GM10266 (cell line): ENCODE measurements around the gene PIKFYVE.
"Not testable (repeated sequence)": the region's sequence is repeated elsewhere in the genome, so short reads cannot be mapped to it uniquely, and the experiment has no call there.

ENCODE experiments used
- DNase-seq: peaks from one replicate; pipeline ENCODE4 v3.0.0; 2012; ENCODE audit errors: extremely low spot score
- CTCF ChIP-seq: IDR thresholded peaks from 2 replicates; pipeline ENCODE4 v1.5.1; 2012; ENCODE audit warnings: mild to moderate bottlenecking, low read depth; ENCODE audit not compliant: control insufficient read depth, insufficient read depth; ENCODE audit errors: missing control alignments

The PIKFYVE gene

DNA sequence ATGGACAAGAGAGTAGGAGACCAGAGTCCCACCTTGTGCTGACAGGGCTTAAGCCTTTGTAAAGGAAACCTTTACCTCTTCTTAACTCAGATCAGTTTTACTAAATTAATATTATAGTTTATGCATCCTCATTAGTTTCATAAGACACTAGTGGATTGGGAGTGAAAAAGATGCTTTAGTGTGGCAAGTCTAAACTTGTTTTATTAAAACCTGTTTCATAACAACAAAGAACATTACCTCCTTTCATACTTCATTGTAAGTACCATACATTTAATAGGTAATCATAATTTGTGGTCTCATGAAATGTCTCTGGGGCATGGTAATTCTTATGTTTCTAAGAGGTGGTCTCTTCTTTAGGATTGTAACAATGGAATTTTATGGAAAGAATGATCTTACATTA, 63.4 kb downstream of the PIKFYVE start:
- no peak for TF ChIP-seq CTCF
- DNase-seq: no peak

DNA sequence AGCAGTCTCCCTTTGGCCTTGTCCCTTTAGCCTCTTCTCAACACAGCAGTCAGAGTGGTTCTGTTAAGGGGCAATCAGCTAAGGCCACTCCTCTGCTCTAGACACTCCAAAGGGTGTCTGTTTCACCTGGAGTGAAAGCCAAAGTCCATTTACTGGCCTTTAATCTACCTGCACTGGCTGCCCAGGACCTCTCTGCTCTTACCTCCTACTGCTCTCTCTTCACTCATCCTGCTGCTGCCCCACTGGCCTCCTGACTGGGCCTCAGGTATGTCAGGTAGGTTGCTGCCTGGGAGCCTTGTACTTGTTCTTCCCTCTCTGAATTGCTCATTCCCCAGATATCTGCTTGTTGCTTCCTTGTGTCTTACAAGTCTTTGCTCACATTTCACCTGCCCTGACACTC, 68.2 kb downstream of the PIKFYVE start:
- no peak for TF ChIP-seq CTCF
- no peak for DNase-seq

DNA sequence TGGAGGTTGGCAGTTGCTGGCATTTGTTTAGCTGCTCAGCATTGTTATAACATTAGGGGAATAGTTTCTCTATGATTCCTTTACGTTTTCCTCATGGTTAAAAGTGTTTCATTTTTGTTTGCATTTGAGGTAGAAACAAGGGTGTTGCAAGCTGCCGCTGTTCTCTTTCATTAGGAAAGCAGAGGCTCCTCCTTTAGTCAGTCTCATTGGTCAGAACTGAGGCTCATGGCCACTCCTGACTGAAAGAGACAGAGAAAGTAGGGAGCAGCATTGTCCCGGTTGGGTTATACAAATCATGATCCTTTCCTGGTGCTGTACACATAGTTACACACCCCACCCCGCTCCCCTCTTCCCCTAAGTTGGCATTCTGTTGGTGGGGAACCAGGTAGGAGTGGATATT, 80.7 kb downstream of the PIKFYVE start:
- no peak for TF ChIP-seq CTCF
- no peak for DNase-seq

DNA sequence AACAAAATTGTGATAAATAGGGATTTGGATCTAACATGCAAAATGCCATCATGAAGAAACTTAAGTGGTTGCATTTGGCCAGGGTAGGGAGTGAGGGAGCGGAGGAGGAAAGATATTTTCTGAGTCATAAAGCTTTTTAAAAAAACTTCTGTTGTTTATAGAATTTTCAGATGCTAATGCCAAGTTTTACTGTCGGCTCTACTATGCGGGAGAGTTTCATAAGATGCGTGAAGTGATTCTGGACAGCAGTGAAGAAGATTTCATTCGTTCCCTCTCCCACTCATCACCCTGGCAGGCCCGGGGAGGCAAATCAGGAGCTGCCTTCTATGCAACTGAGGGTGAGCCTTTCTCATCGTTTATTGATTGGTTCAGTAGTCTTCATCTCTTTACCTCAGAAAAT, 84.6 kb downstream of the PIKFYVE start:
- TF ChIP-seq CTCF: no peak

DNA sequence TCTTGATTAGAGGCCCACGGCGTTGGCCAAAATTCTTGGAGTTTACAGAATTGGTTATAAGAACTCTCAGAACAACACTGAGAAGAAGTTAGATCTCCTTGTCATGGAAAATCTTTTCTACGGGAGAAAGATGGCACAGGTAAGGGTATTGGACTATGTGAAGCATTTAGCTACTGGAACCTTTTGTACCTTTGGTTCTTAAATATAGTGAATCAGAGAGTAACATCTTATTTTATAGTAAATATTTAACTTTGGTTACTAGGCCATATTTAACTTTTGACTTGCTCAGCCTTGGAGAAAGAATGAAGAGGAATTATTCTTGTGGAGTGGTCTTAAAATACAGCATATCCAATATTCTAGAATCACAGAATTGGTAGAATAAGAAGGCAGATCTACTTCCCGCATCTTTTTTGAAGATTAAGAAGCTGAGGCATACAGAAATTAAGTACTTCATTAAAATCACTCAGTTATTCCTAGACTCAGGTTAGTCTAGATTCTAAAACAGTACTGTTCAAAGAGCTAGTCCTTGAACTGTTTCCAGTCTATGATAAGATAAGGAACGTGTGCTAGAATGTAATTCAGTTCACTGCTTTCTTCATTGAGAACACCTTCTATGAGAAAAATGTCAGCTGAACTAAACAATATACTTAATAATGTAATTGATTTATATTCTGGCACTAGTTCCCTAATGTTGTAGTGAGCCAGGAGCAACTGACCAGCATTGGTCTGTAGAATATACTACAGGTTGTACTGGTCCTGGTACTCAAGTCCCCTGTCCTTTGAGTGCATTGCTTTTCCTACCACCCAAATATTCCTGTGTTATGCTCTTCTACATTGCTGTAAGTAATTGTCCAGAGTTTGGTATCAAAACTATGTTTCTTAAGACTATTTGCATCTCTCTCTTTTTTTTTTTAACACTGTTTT, 86.9 kb downstream of the PIKFYVE start:
- DNase-seq: no peak

More for the DNA sequence above, 84.6 kb downstream of the PIKFYVE start:
- no peak for DNase-seq

GRCh38 chr2:208354964-208355381, 88.9 kb downstream of the PIKFYVE start:
- no peak for TF ChIP-seq CTCF
- DNase-seq: no peak

More for the DNA sequence above, 86.9 kb downstream of the PIKFYVE start:
- no peak for TF ChIP-seq CTCF

GRCh38 chr2:208356420-208356819, 90.4 kb downstream of the PIKFYVE start:
- not testable (repeated sequence) for DNase-seq
